Measurements from ENCODE around the gene SCUBE1. TPM values are rescaled to one million over a fixed set of nuclear protein-coding genes. Genes with fewer than 3 reads are reported as not detected.

Gene SCUBE1
- total and polyA plus RNA-seq, 2 of the 8 experiments (the other 6 are each of a cell fraction or from before 2014, with no cell fraction given), result 2.3 to 4.9 TPM

- no peak overlapping the region for H3K14ac ChIP-seq (ENCODE audit: insufficient read length)
- H3K9ac ChIP-seq (replicated peaks in 1 of 4; ENCODE audit: extremely low read depth in 1 of 4, low read depth in 3 of 4, low read length in 3 of 4), result no peak overlapping the region
- FAIRE-seq, result no peak
- H3K36me3 ChIP-seq (ENCODE audit: control insufficient read depth in 2 of 4, insufficient read depth in 4 of 4, low read length in 3 of 4), result no peaks in the 10 kb centered on the region
- no peak overlapping the region for H4K8ac ChIP-seq (ENCODE audit: extremely low read depth, insufficient read depth, low read length)
- H3K4me1 ChIP-seq (replicated peaks in 1 of 4; ENCODE audit: control insufficient read depth in 3 of 4, insufficient read depth in 4 of 4, low read length in 3 of 4), result no peaks in the 10 kb centered on the region
- no peak for DNase-seq (ENCODE audit: low read depth in 1 of 2, low spot score in 2 of 2)
- no peak overlapping the region for H2AFZ ChIP-seq (ENCODE audit: low read length)
- H3K23me2 ChIP-seq (ENCODE audit: low read depth, low read length), result no peaks in the 10 kb centered on the region
- no peak overlapping the region for H3K23ac ChIP-seq (ENCODE audit: insufficient read length)
- no peak overlapping the region for H3K27ac ChIP-seq (ENCODE audit: low read depth, low read length)
- TF ChIP-seq BRCA1 (IDR thresholded peaks at IDR 0.05; ENCODE audit: low read depth, low read length) (no peak), SP1 (IDR thresholded peaks at IDR 0.05; ENCODE audit: low read depth, low read length) (no peak), CHD2 (IDR thresholded peaks at IDR 0.05; ENCODE audit: low read length) (no peak), GTF2F1 (IDR thresholded peaks at IDR 0.05; ENCODE audit: borderline replicate concordance, low read depth, low read length) (no peak), POLR2AphosphoS5 (IDR thresholded peaks at IDR 0.05; ENCODE audit: low read depth, low read length) (no peak), RNF2 (IDR thresholded peaks at IDR 0.05; ENCODE audit: borderline replicate concordance, low read depth, low read length, missing control alignments, poor library complexity, severe bottlenecking) (no peak), SAP30 (IDR thresholded peaks at IDR 0.05; ENCODE audit: insufficient read depth, insufficient replicate concordance, low read length) (no peak), POLR2A (IDR thresholded peaks at IDR 0.05; ENCODE audit: control extremely low read depth in 1 of 2, low read depth in 2 of 2, low read length in 2 of 2) (no peak), NANOG (IDR thresholded peaks at IDR 0.05; ENCODE audit: insufficient read depth, low read depth, low read length, poor library complexity, severe bottlenecking) (no peak), USF2 (IDR thresholded peaks at IDR 0.05; ENCODE audit: low read length) (no peak)
- CTCF ChIA-PET (ENCODE audit: partially characterized antibody), result interaction anchor here (0.7 to 2.5 kb wide), 4 partner anchors 9 to 30 kb away, joined by 3 to 17 read pairs (median 7); no protein-coding TSS in a partner anchor
- no peak overlapping the region for H2AK5ac ChIP-seq (ENCODE audit: low read depth, low read length)
- no peak overlapping the region for H3K4me2 ChIP-seq (ENCODE audit: insufficient read depth in 1 of 2, low read depth in 2 of 2, low read length in 2 of 2)
- H2BK15ac ChIP-seq (ENCODE audit: low read length), result no peak overlapping the region
- POLR2A ChIA-PET (ENCODE audit: partially characterized antibody), result interaction anchor here (0.7 to 2.5 kb wide), 3 partner anchors 10 to 13 kb away, joined by 3 to 14 read pairs (median 3); no protein-coding TSS in a partner anchor
- H3K18ac ChIP-seq (ENCODE audit: extremely low read depth, low read length), result no peak overlapping the region
- H3K56ac ChIP-seq (replicated peaks; ENCODE audit: insufficient read length, low read depth, low read length), result no peak overlapping the region
- no peak overlapping the region for H2BK5ac ChIP-seq (ENCODE audit: low read depth, low read length)
- no peak overlapping the region for H3K4me3 ChIP-seq (ENCODE audit: extremely low read depth in 1 of 4, insufficient read depth in 2 of 4, low read depth in 3 of 4, low read length in 4 of 4)
- H3K79me1 ChIP-seq (ENCODE audit: low read depth, low read length), result no peaks in the 10 kb centered on the region
- H3K79me2 ChIP-seq (ENCODE audit: control insufficient read depth in 1 of 2, insufficient read depth in 2 of 2, low read length in 2 of 2), result no peaks in the 10 kb centered on the region
- H2BK120ac ChIP-seq (replicated peaks; ENCODE audit: low read depth, low read length), result no peak overlapping the region
- H4K5ac ChIP-seq (ENCODE audit: insufficient read length, low read depth, low read length), result no peak overlapping the region
- 88% methylated on average over 18 of the region's 22 CpGs; no CpG with 5 or more reads in 1 of the 2 experiments for WGBS, 2 experiments (ENCODE audit: extremely low coverage in 1 of 2, insufficient coverage in 1 of 2, insufficient read length in 1 of 2, insufficient replicate concordance in 2 of 2, low coverage in 1 of 2, low lambda C conversion rate in 2 of 2, missing lambda C conversion rate in 1 of 2)
- no peak overlapping the region for H2BK12ac ChIP-seq (ENCODE audit: low read depth, low read length)
- no peak overlapping the region for H2BK20ac ChIP-seq (ENCODE audit: low read length)
- H3K27me3 ChIP-seq (replicated peaks in 1 of 4; ENCODE audit: control insufficient read depth in 3 of 4, extremely low read depth in 1 of 4, insufficient read depth in 3 of 4, low read length in 3 of 4), result no peaks in the 10 kb centered on the region
- no peak overlapping the region for H4K91ac ChIP-seq (replicated peaks; ENCODE audit: insufficient read length, low read length)
- no peak overlapping the region for H3K4ac ChIP-seq (replicated peaks; ENCODE audit: insufficient read length, low read depth, low read length)
- H3K9me3 ChIP-seq (ENCODE audit: insufficient read depth in 2 of 2, low read depth in 1 of 2, low read length in 1 of 2), result no peaks in the 10 kb centered on the region
- no peaks in the 10 kb centered on the region for H4K20me1 ChIP-seq (replicated peaks in 1 of 2; ENCODE audit: control insufficient read depth in 1 of 2, insufficient read depth in 2 of 2, low read length in 2 of 2)
These were observed 145.8 kb downstream of the SCUBE1 start for GRCh38 chr22:43197271-43197941.
